HFF-Myc (cell line): ENCODE measurements around the gene MALT1.

Experiments used
- DNase-seq: peaks from one replicate; pipeline ENCODE4 v3.0.0-alpha.2; 2011; ENCODE audit warnings: low read depth; ENCODE audit errors: extremely low read depth
- H3K4me3 ChIP-seq: replicated peaks from 2 replicates; pipeline ENCODE4 v1.5.1; 2011; ENCODE audit warnings: low read depth, mild to moderate bottlenecking, control low read depth, low read length
- CTCF ChIP-seq: IDR thresholded peaks from 2 replicates; pipeline ENCODE4 v1.5.1; 2012; ENCODE audit warnings: mild to moderate bottlenecking, low read depth, low read length, control low read depth; ENCODE audit errors: missing control alignments

The MALT1 gene

GRCh38 chr18:58714821-58715220, 43.6 kb downstream of the MALT1 start:
- TF ChIP-seq CTCF, result no peak
- DNase-seq, result no peak
- no peak overlapping the region for H3K4me3 ChIP-seq

- TF ChIP-seq CTCF, result no peak
- H3K4me3 ChIP-seq, result no peak overlapping the region
- DNase-seq, result no peak
These were observed 44.3 kb downstream of the MALT1 start for GRCh38 chr18:58715540-58715939.

- DNase-seq, result no peak
- no peak for TF ChIP-seq CTCF
- no peak overlapping the region for H3K4me3 ChIP-seq
These were observed 44.9 kb downstream of the MALT1 start for GRCh38 chr18:58716060-58716756.

- DNase-seq, result no peak
- H3K4me3 ChIP-seq, result no peak overlapping the region
- no peak for TF ChIP-seq CTCF
These were observed 50.4 kb downstream of the MALT1 start for GRCh38 chr18:58721566-58722239.

GRCh38 chr18:58723810-58724602, 52.7 kb downstream of the MALT1 start:
- no peak for TF ChIP-seq CTCF
- H3K4me3 ChIP-seq, result no peak overlapping the region
- no peak for DNase-seq

- no peak overlapping the region for H3K4me3 ChIP-seq
- TF ChIP-seq CTCF, result no peak
- no peak for DNase-seq
These were observed 55.4 kb downstream of the MALT1 start for GRCh38 chr18:58726671-58727070.
